ENCODE data around the gene RASA3.
"Not testable (repeated sequence)": the region's sequence is repeated elsewhere in the genome, so short reads cannot be mapped to it uniquely, and the experiment has no call there.

RASA3 gene

GRCh38 chr13:114080739-114081561, 51.5 kb downstream of the RASA3 start:
- DNase-seq (ENCODE audit: low read depth in 2 of 2): no peak

- DNase-seq (ENCODE audit: low read depth in 2 of 2): no peak
Measured at GRCh38 chr13:114079601-114080536, 52.6 kb downstream of the RASA3 start.

- no peak for DNase-seq (ENCODE audit: low read depth in 2 of 2)
Measured at GRCh38 chr13:114078461-114079451, 53.7 kb downstream of the RASA3 start.

DNA sequence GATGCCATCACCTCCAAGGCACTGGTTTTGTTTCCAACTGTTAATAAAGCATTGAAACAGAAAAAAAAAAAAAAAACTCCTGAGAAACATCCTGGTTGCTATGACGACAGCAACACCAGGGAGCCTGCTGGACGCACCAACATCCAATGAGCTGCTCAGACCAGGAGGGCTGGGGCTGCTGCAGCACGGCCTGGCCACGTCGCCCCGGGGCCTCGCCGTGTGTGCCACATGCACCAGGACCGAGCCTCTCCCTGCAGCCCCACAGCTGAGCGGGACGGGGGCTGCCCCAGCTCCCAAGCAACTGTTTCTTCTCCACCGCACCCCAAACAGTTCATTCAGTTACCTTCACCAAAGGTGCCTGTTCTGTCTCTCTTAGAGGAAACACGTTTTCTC, 54.5 kb downstream of the RASA3 start:
- no peak for DNase-seq (ENCODE audit: low read depth in 2 of 2)

- DNase-seq (ENCODE audit: low read depth in 2 of 2): no peak
Measured at GRCh38 chr13:114077099-114077932, 55.1 kb downstream of the RASA3 start.

GRCh38 chr13:114076329-114077090, 55.9 kb downstream of the RASA3 start:
- DNase-seq (ENCODE audit: low read depth in 2 of 2): no peak

- DNase-seq (ENCODE audit: low read depth in 2 of 2): not testable (repeated sequence)
Measured at GRCh38 chr13:114075811-114076210, 56.6 kb downstream of the RASA3 start.

DNA sequence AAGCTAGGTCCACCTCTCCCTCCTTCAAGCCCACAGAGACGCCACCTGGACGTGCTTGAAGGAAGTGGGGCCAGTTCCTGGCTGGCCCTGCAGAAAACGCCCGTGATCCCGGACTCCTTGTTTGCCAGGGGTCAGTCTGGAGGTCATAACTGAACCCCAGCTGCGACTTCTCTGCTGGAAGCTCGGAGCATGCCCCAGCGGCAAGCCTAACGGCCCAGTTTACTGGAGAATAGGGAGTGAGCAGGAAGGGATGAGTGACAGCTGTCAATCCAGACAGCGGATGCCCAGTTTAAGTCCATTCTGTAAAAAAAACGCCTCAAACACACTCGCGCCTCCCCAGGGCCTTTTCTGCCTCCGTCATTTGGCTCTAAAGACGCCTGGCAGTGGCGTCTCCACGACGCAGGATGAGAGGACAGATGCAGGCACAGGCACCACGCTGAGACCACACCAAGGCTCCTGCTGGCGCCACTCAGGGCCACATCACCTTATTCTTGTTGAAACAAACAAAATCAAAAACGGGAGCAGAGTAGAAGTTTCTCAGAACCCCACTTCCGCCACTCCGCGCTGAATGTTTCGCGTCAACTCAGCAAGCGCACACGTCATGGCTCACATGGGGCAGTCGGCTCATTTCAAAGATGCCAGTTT, 57.6 kb downstream of the RASA3 start:
- DNase-seq (ENCODE audit: low read depth in 2 of 2): no peak

GRCh38 chr13:114073881-114074612, 58.4 kb downstream of the RASA3 start:
- DNase-seq (ENCODE audit: low read depth in 2 of 2): no peak

DNA sequence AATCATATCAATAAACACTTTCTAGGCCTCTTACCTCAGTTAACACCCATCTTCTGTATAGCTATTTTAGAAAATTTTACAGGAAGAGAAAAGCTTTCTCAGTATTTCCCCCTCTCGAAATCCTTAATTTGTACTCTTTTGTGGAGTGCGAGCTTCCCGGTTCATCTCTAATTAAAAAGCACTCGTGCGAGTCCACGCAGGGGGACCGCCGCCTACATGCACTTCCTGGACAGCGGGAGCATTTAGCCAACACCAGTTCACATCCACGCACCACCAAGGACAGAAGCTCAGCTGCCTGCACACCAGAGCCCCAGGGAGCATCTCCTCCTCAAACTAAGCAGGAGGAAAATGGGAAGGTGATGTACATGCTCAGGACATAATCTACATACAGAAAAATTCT, 60.0 kb downstream of the RASA3 start:
- no peak for DNase-seq (ENCODE audit: low read depth in 2 of 2)

DNA sequence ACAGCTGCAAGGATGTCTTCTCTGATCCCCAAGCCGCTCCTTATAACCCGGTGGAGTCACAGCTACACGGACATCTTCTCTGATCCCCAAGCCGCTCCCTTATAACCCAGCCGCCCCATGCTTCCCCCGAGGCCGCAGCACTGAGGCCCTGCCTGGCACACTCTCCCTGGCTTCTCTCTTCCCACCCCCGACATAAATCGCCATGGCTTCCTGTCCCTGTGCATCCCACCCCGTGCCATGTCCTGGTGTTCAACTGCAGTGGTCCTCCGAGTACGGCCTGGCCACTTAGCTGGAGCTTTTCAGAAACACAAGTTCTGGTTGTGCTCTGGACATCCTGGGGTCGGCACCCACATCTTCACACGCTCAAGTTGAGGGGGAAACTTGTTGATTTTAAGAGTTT, 60.4 kb downstream of the RASA3 start:
- no peak for DNase-seq (ENCODE audit: low read depth in 2 of 2)

DNA sequence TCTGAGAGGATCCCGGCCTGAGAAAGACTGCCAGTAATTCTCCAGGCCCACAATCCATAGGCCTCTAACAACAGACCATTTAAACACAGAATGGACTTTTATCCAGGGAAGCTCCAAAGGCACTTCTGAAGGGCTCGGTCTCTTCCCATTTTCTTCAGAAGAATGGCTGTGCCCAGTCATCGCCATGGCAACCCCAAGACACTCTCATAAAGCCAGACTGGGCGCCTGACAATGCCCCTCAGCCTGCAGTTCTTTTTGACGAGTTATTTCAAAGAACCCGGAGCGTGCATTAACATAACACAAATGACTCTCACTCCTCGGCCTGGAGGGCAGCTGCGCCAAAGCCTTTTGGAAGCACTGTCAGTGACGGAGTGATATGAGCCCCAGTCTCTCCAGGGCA, 61.0 kb downstream of the RASA3 start:
- no peak for DNase-seq (ENCODE audit: low read depth in 2 of 2)

- DNase-seq (ENCODE audit: low read depth in 2 of 2): no peak
Measured at GRCh38 chr13:114070098-114070799, 62.2 kb downstream of the RASA3 start.

DNA sequence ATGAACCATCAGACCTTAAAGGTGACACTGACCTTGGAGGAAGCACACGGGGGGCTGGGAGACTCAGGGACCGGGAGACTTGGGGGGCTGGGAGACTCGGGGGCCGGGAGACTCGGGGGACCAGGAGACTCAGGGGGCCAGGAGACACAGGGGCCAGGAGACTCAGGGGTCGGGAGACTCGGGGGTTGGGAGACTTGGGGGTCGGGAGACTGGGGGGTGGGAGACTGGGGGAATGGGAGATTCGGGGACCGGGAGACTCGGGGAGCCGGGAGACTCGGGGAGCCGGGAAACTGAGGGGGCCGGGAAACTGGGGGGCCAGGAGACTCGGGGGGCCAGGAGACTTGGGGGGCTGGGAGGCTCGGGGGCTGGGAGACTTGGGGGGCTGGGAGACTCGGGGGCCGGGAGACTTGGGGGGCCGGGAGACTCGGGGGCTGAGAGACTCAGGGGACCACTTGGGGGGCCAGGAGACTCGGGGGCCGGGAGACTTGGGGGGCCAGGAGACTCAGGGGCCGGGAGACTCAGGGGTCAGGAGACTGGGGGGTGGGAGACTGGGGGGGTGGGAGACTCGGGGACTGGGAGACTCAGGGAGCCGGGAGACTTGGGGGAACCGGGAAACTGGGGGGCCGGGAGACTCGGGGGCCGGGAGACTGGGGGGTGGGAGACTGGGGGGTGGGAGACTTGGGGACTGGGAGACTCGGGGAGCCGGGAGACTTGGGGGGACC, 62.9 kb downstream of the RASA3 start:
- DNase-seq (ENCODE audit: low read depth in 2 of 2): no peak

GRCh38 chr13:114068656-114069318, 63.6 kb downstream of the RASA3 start:
- DNase-seq (ENCODE audit: low read depth in 2 of 2): no peak

GRCh38 chr13:114067886-114068651, 64.4 kb downstream of the RASA3 start:
- DNase-seq (ENCODE audit: low read depth in 2 of 2): no peak

Data from stimulated activated CD4-positive, alpha-beta T cell treated with anti-CD3 and anti-CD28 coated beads, Interleukin-15, amount 100 ng/mL, for 48 hours (primary cell).